Heart right ventricle (tissue), 16 donors: ENCODE measurements around the gene HYLS1. TPM values are rescaled to one million over a fixed set of nuclear protein-coding genes. Genes with fewer than 3 reads are reported as not detected.
"Not testable (repeated sequence)": the region's sequence is repeated elsewhere in the genome, so short reads cannot be mapped to it uniquely, and the experiment has no call there.

ENCODE experiments used
- ATAC-seq, 8 donors: fragments of 200-7000 bp; cut with Tn5 transposase; one replicate each; pipeline ENCODE4 v1.9.1; 2020; ENCODE audit warnings: mild to moderate bottlenecking in 8 of 8, moderate library complexity in 8 of 8, moderate number of reproducible peaks in 1 of 8
- DNase-seq, 2 donors: peaks; one replicate each; pipeline ENCODE4 v3.0.0-alpha.2; 2020
- H3K27ac ChIP-seq, 10 donors: fragments of 200-600 bp; sonication (generic) in 2 of 10; one replicate each; pipeline versions ENCODE4 v1.5.0 to v1.8.0; 2020 to 2022; ENCODE audit warnings: mild to moderate bottlenecking in 3 of 10
- H3K27me3 ChIP-seq, 7 donors: fragments of 200-600 bp; one replicate each; pipeline ENCODE4 v1.8.0; 2021 to 2022; ENCODE audit warnings: mild to moderate bottlenecking in 2 of 7
- H3K36me3 ChIP-seq, 9 donors: fragments of 200-600 bp; sonication (generic) in 1 of 9; one replicate each; pipeline versions ENCODE4 v1.5.0 to v1.8.0; 2020 to 2022; ENCODE audit warnings: mild to moderate bottlenecking in 2 of 9
- H3K4me1 ChIP-seq, 9 donors: fragments of 200-600 bp; sonication (generic) in 1 of 9; one replicate each; pipeline versions ENCODE4 v1.5.0 to v1.8.0; 2020 to 2022; ENCODE audit warnings: mild to moderate bottlenecking in 4 of 9
- H3K4me3 ChIP-seq, 10 donors: fragments of 200-600 bp; sonication (generic) in 2 of 10; one replicate each; pipeline versions ENCODE4 v1.5.0 to v1.8.0; 2020 to 2022; ENCODE audit warnings: mild to moderate bottlenecking in 7 of 10, moderate library complexity in 2 of 10
- H3K9me3 ChIP-seq, 11 donors: fragments of 200-600 bp in 10 of 11; sonication (generic) in 2 of 11; one replicate each; pipeline versions ENCODE4 v1.5.0 to v1.8.0; 2013 to 2022; ENCODE audit warnings: mild to moderate bottlenecking in 2 of 11, control low read depth in 1 of 11, moderate library complexity in 1 of 11
- CTCF ChIP-seq, 9 donors: fragments of 200-600 bp; sonication (generic) in 2 of 9; IDR thresholded peaks; one replicate each; pipeline versions ENCODE4 v1.5.0 to v1.8.0; 2021 to 2022; ENCODE audit warnings: antibody characterized with exemption in 9 of 9, mild to moderate bottlenecking in 5 of 9, moderate library complexity in 1 of 9
- WGBS, 2 donors: extraction: QIAGEN DNeasy Blood & Tissue Kit; methylation state at CpG; one replicate each; pipeline ENCODE4 v1.1.7; 2013; ENCODE audit warnings: inconsistent platforms in 1 of 2; 5-methylcytosine and 5-hydroxymethylcytosine counted together
- intact Hi-C, 10 donors: fragments of 100-400 bp; cut with DNase I; formaldehyde crosslinking; loops; one replicate each; pipeline versions ENCODE4 v1.11.1 to v1.14.2; 2022
- polyA plus RNA-seq, 2 donors: library from polyadenylated mRNA; stranded (reverse); fragments of 200-250 nt; gene quantifications; one replicate each; pipeline ENCODE4 v1.2.3, GENCODE V29; 2013
- total RNA-seq, 10 donors: library from RNA; stranded (reverse); fragmentation: NEBNext Ultra II Directional in 3 of 10; extraction: Animal tissue kit (Norgen Biotek cat#: 25700) in 3 of 10; gene quantifications; one replicate each; pipeline versions ENCODE4 v1.2.1 to v1.2.4, GENCODE V29; 2021 to 2023
- donor health status: Arrhythmogenic right ventricular cardiomyopathy.
- donor health status: ischemic (EF 13 %, LVEDD 7.1; RV severe dilation, severe dysfunction).
- donor health status: healthy with polysubstance abuse.
- donor health status: DM: no; HTN: yes; CAD: no.
- donor health status: DM: no; HTN: no; CAD: no.
- donor health status: ischemic (EF 25% LVEDD 6.9; RV normal size, moderate dysfunction).
- donor health status: ischemic (EF 25% LVEDD 5.7; RV mildly dilated, moderate dysfunction).
- donor health status: healthy.
- donor health status: DM: yes; HTN: yes; CAD: no.
- donor health status: Ischemic cardiomyopathy.
- donor health status: ischemic (EF 35%, LVEDD 5.7; RV mildly dilated, moderate dysfunction).
- donor health status: nonischemic (EF 11% LVEDD 7.7; RV severe dilation, severe dysfunction).
- donor health status: DM: yes; HTN: yes; CAD: no.
- donor health status: PGD.
- donor health status: ischemic (EF 29% LVEDD 5.4; RV normal size, mild dysfunction).
- donor health status: nonischemic (EF 23%, LVEDD 6.1; RV moderate dilation, normal function).

Gene HYLS1
- total and polyA plus RNA-seq, 12 donors, result 2.0 to 6.4 (median 3.6) TPM

DNA sequence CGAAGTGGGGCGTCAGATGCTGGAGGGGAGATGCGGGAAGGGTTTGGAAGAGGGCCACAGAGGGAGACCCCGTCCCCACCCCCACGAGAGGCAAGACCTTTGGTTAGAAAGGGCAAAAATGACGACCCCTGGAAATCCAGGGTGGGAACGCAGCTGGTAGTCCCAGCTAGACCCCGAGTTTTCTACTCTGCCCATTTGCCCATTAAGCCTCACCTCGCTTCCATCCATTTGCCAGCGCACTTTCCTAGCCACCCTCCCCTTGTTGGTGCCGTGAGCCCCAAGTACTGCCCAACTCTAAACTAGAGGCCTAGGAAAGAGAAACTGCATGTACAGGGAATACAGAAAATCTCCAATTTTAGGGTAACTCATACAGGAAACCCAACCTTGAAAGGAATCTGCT, 17.2 kb downstream of the HYLS1 start:
- Histone ChIP-seq H3K4me1 (peaks cover 6 to 30% (median 23%) of the 10 kb centered on the region in 9 donors), H3K36me3 (peaks cover 0 to 14% (median 0%) of the 10 kb centered on the region in 9 donors), H3K27me3 (peaks cover 0 to 37% (median 28%) of the 10 kb centered on the region in 7 donors), H3K27ac (no peak overlapping the region), H3K9me3 (no peaks in the 10 kb centered on the region), H3K4me3 (peak overlapping the region in 8 of 10 donors; percentile 61 to 90 (median 72))
- DNase-seq, result no peak
- WGBS, 2 donors, result 50 to 51% methylated on average over 11 of the region's 11 CpGs
- ATAC-seq, result peak in 1 of 8 donors; percentile 15
- TF ChIP-seq CTCF (IDR thresholded peaks at IDR 0.05), result no peak
- intact Hi-C loops, result no loop called here

- Histone ChIP-seq H3K27ac (no peak overlapping the region), H3K36me3 (no peaks in the 10 kb centered on the region), H3K4me3 (no peak overlapping the region), H3K9me3 (no peaks in the 10 kb centered on the region), H3K4me1 (no peaks in the 10 kb centered on the region), H3K27me3 (peaks cover 0 to 34% (median 19%) of the 10 kb centered on the region in 7 donors)
- no peak for TF ChIP-seq CTCF (IDR thresholded peaks at IDR 0.05)
- WGBS, 2 donors, result 68 to 78% methylated on average over 8 of the region's 8 CpGs
- DNase-seq (no peak), ATAC-seq (no peak)
- intact Hi-C loops, result no loop called here
These were observed 22.9 kb downstream of the HYLS1 start for GRCh38 chr11:125910226-125910849.

DNA sequence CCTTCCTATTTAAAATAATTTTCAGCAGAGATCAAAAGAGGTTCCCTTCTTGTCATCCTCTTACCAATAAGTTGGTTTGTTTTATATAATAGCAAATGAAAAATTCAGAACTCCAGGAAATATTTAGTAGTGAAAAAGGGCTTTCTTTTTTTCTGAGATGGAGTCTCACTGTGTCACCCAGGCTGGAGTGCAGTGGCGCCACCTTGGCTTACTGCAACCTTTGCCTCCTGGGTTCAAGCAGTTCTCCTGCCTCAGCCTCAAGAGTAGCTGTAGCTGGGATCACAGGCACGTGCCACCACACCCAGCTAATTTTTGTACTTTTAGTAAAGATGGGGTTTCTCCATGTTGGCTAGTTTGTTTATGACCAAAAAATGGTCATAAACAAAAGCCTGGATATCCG, 27.1 kb downstream of the HYLS1 start:
- peaks cover 0 to 47% (median 9%) of the 10 kb centered on the region in 7 donors for H3K27me3 ChIP-seq
- H3K27ac ChIP-seq, ATAC-seq, H3K36me3 ChIP-seq, H3K9me3 ChIP-seq, H3K4me3 ChIP-seq, intact Hi-C loops, DNase-seq, H3K4me1 ChIP-seq: not testable (repeated sequence)
- WGBS, 2 donors, result 73 to 83% methylated on average over 3 of the region's 3 CpGs

- no peak overlapping the region for H3K27ac ChIP-seq
- ATAC-seq (no peak), DNase-seq (no peak)
- no peaks in the 10 kb centered on the region for H3K9me3 ChIP-seq
- no peaks in the 10 kb centered on the region for H3K4me1 ChIP-seq
- no peak for TF ChIP-seq CTCF (IDR thresholded peaks at IDR 0.05)
- no peaks in the 10 kb centered on the region for H3K36me3 ChIP-seq
- 68 to 74% methylated on average over 12 of the region's 12 CpGs for WGBS, 2 donors
- intact Hi-C loops, result no loop called here
- peaks cover 0 to 46% (median 6%) of the 10 kb centered on the region in 7 donors for H3K27me3 ChIP-seq
- H3K4me3 ChIP-seq, result no peak overlapping the region
These were observed 29.3 kb downstream of the HYLS1 start for GRCh38 chr11:125916683-125917347.
